Measurements from ENCODE around the gene APOC3. TPM values are rescaled to one million over a fixed set of nuclear protein-coding genes. Genes with fewer than 3 reads are reported as not detected.
"Not testable (repeated sequence)": the region's sequence is repeated elsewhere in the genome, so short reads cannot be mapped to it uniquely, and the experiment has no call there.

APOC3 gene
- total RNA-seq, 3 donors from 2014 or later = 0.82 to 4.0 (median 2.0) TPM

DNA sequence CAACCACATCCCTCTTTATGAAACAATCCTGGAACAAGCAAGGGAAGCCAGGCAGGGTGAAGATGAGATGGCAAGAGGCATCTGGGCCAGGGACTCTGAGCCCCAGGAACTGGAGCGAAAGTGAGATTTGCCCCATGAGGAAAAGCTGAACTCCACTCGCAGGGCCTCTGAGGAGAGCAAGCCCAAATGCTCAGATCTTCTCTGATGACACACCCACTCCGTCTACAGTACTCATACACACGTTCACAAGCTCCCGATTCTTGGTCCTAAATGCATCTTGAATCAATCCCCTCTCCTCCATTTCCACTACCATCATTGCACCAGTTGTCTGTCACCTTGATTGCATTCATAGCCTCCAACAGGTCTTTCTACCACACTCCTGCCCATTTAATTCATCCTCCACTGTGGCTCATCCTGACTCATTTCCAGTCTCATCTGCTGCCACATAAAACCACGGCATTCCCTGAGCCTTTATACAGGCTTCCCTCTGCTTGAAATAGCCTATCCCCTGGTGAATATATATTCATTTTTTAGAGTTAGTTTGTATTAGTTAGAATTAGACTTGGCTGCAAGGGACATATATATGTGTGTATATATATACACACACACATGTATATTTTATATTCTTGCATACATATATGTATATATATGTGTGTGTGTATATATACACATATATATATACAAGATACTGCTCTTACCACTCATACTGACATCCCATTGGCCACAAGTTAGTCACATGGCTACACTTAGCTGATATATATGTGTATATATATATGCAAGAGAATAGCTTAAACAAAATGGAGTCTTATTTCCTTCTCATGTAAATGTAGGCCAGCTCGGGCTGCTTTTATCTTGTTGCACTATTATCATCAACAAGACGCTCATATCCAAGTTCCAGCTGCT, 36.6 kb upstream of the APOC3 start:
- Mint-ChIP-seq H3K9me3 (no peaks in the 10 kb centered on the region), H3K4me3 (no peak overlapping the region), H3K4me1 (ENCODE audit: low read depth) (peaks cover 12% of the 10 kb centered on the region), H3K27me3 (ENCODE audit: low read depth) (no peaks in the 10 kb centered on the region), H3K36me3 (ENCODE audit: insufficient read depth) (no peaks in the 10 kb centered on the region)
- DNase-seq = no peak
- ATAC-seq = no peak

- H3K36me3 Mint-ChIP-seq (ENCODE audit: insufficient read depth) = no peaks in the 10 kb centered on the region
- peaks cover 6% of the 10 kb centered on the region for H3K4me1 Mint-ChIP-seq (ENCODE audit: low read depth)
- ATAC-seq (no peak), DNase-seq (no peak)
- H3K9me3 Mint-ChIP-seq = no peaks in the 10 kb centered on the region
- H3K27me3 Mint-ChIP-seq (ENCODE audit: low read depth) = no peaks in the 10 kb centered on the region
- no peak overlapping the region for H3K4me3 Mint-ChIP-seq
Observed at GRCh38 chr11:116793772-116794097, 36.0 kb upstream of the APOC3 start.

- no peak for DNase-seq
- ATAC-seq = no peak
- peaks cover 2% of the 10 kb centered on the region for H3K27me3 Mint-ChIP-seq (ENCODE audit: low read depth)
- peaks cover 6% of the 10 kb centered on the region for H3K4me1 Mint-ChIP-seq (ENCODE audit: low read depth)
- H3K9me3 Mint-ChIP-seq = no peaks in the 10 kb centered on the region
- no peak overlapping the region for H3K4me3 Mint-ChIP-seq
- no peaks in the 10 kb centered on the region for H3K36me3 Mint-ChIP-seq (ENCODE audit: insufficient read depth)
Observed at GRCh38 chr11:116794851-116795250, 34.9 kb upstream of the APOC3 start.

DNA sequence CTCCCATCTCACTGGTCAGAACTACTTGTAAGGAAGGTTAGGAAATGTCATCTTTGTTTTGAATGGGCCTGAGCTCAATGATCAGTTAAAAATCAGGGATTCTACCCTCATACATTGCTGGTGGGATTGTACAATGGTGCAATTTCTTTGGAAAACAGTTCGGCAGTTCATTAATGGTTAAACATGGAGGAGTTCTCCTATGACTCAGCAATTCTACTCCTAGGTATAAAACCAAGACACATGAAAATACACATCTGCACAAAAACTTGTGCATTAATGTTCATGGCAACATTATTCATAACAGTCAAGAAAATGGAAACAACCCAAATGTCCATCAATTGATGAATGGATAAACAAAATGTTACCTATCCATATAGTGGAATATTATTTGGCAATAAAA, 33.2 kb upstream of the APOC3 start:
- H3K36me3 Mint-ChIP-seq (ENCODE audit: insufficient read depth) = no peaks in the 10 kb centered on the region
- no peak overlapping the region for H3K4me3 Mint-ChIP-seq
- H3K27me3 Mint-ChIP-seq (ENCODE audit: low read depth) = peaks cover 2% of the 10 kb centered on the region
- DNase-seq = no peak
- H3K9me3 Mint-ChIP-seq = no peaks in the 10 kb centered on the region
- H3K4me1 Mint-ChIP-seq (ENCODE audit: low read depth) = no peaks in the 10 kb centered on the region
- no peak for ATAC-seq

DNA sequence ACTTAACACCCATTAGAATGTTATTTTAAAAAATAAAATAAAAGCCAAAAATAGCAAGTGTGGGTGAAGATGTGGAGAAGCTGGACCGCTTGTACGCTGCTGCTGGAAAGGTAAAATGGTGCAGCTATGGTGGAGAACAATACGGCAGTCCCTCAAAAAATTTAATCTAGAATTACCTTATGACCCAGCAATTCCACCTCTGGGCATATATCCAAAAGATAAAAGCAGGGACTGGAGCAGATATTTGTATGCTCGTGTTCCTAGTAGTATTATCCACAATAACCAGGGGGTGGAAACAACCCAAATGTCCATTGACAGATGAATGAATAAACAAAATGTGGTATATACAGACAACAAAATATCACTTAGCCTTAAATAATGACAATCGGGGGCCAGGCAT, 31.9 kb upstream of the APOC3 start:
- Mint-ChIP-seq H3K4me3 (no peak overlapping the region), H3K4me1 (ENCODE audit: low read depth) (no peaks in the 10 kb centered on the region), H3K9me3 (no peaks in the 10 kb centered on the region), H3K36me3 (ENCODE audit: insufficient read depth) (no peaks in the 10 kb centered on the region), H3K27me3 (ENCODE audit: low read depth) (peaks cover 2% of the 10 kb centered on the region)
- DNase-seq (no peak), ATAC-seq (no peak)

DNA sequence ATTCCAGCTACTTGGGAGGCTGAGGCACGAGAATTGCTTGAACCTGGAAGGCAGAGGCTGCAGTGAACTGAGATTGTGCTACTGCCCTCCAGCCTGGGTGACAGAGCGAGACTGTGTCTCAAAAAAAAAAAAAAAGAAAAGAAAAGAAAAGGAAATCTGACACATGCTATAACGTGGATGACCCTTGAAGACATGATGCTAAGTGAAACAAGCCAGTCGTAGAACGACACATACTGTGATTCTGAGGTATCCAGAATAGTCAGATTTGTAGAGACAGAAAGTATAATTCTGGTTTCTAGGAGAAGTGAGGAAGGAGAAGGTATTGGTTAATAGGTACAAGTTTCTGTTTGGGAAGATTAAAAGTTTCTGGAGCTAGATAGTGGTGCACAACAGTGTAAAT, 31.3 kb upstream of the APOC3 start:
- no peaks in the 10 kb centered on the region for H3K4me1 Mint-ChIP-seq (ENCODE audit: low read depth)
- H3K36me3 Mint-ChIP-seq (ENCODE audit: insufficient read depth) = no peaks in the 10 kb centered on the region
- DNase-seq = no peak
- no peak overlapping the region for H3K4me3 Mint-ChIP-seq
- no peak for ATAC-seq
- H3K9me3 Mint-ChIP-seq = no peaks in the 10 kb centered on the region
- H3K27me3 Mint-ChIP-seq (ENCODE audit: low read depth) = peaks cover 2% of the 10 kb centered on the region

- H3K4me3 Mint-ChIP-seq = no peak overlapping the region
- no peaks in the 10 kb centered on the region for H3K36me3 Mint-ChIP-seq (ENCODE audit: insufficient read depth)
- no peak for ATAC-seq
- no peaks in the 10 kb centered on the region for H3K4me1 Mint-ChIP-seq (ENCODE audit: low read depth)
- H3K27me3 Mint-ChIP-seq (ENCODE audit: low read depth) = peaks cover 4% of the 10 kb centered on the region
- DNase-seq = no peak
- no peaks in the 10 kb centered on the region for H3K9me3 Mint-ChIP-seq
Observed at GRCh38 chr11:116800610-116801009, 29.1 kb upstream of the APOC3 start.

DNA sequence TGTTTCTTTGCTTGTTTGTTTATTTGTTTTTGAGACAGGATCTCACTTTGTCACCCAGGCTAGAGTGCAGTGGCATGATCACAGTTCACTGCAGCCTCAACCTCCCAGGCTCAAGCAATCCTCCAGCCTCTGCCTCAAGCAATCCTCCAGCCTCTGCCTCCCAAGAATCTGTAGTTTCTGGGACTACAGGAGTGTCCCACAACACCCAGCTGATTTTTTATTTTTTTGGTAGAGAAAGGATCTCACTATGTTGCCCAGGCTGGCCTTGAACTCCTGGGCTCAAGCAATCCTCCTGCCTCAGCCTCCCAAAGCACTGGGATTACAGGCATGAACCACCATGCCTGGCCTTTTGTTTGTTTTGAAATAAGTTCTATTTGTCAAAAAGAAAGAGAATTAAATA, 28.0 kb upstream of the APOC3 start:
- not testable (repeated sequence) for H3K4me3 Mint-ChIP-seq; H3K9me3 Mint-ChIP-seq; H3K4me1 Mint-ChIP-seq (ENCODE audit: low read depth); H3K36me3 Mint-ChIP-seq (ENCODE audit: insufficient read depth); DNase-seq; H3K27me3 Mint-ChIP-seq (ENCODE audit: low read depth); ATAC-seq

- no peaks in the 10 kb centered on the region for H3K9me3 Mint-ChIP-seq
- ATAC-seq (no peak), DNase-seq (no peak)
- peaks cover 4% of the 10 kb centered on the region for H3K27me3 Mint-ChIP-seq (ENCODE audit: low read depth)
- H3K4me1 Mint-ChIP-seq (ENCODE audit: low read depth) = no peaks in the 10 kb centered on the region
- no peak overlapping the region for H3K4me3 Mint-ChIP-seq
- H3K36me3 Mint-ChIP-seq (ENCODE audit: insufficient read depth) = no peaks in the 10 kb centered on the region
Observed at GRCh38 chr11:116804001-116804400, 25.7 kb upstream of the APOC3 start.

DNA sequence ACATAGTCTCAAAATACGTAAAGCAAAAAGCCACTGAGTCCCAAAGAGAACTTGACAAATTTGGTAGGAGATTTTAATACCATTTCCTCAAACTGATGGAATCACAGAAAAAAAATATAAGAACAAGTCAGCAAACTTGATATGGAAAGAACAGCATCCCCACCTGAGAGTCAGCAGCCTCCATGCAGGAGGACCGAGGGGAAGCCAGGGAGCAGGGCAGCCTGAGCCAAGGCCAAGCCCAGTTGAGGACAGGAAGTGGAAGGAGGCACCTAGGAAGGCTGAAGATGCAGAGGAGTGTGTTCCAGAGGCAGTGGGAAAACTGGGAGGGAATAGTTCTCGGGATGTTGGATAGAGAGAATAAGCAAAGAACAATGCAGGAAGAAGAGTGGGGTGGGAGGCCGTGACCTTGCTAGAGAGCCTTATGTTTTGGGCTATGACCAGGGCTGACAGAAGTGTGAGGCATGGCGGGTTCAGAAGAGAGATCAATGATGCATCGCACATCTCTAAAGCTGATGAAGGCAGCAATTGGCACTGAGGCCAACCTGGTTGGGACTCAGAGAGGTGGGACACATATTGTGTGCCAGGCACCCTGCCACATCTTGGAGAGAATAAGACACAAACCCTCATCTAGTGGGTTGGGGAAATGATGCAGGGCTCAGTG, 22.0 kb upstream of the APOC3 start:
- Mint-ChIP-seq H3K4me1 (ENCODE audit: low read depth) (no peaks in the 10 kb centered on the region), H3K4me3 (no peak overlapping the region), H3K36me3 (ENCODE audit: insufficient read depth) (no peaks in the 10 kb centered on the region), H3K9me3 (no peaks in the 10 kb centered on the region), H3K27me3 (ENCODE audit: low read depth) (peaks cover 1% of the 10 kb centered on the region)
- DNase-seq (no peak), ATAC-seq (no peak)

DNA sequence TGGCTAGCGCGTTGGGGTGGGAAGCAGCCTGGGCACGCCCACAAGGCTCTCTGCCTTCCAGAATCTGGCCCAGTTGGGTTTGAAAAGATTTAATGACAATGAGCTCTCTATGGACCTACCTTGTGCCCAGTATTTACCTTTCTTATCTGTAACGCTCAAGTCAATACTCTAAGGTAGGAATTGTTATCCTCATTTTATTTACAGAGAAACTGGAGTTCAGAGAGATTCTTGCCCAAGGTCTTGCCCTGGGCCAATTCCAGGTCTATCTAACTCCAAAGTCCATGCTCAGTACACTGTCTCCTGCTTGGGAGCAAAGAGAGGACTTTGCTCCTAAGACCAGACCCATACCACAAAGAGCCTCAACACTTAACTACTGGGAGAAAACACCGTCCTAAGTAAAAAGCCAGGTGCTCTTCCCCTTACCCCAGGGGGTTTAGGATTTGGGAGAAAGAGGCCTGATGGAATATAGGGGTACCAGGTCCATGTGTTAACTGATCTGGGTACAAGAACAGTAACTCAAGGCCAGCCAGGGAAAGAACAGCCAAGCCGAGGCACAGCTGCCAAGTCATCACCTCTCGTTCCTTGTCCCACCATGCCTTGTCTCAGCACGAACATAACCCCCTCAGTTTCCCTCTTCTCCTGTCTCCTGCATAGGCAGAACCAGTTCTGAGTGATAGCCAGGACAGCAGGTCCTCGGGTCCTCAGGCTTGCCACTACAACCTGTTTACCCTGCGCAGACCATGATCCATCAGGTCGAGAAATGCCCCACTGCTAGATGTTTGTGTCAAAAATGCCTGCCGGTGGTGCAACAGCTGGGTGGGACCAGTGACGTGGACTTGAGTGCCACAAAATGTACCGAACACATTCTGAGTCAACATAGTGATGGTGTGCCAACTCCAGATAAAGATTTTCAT, 21.2 kb upstream of the APOC3 start:
- no peak for DNase-seq
- Mint-ChIP-seq H3K4me3 (no peak overlapping the region), H3K4me1 (ENCODE audit: low read depth) (no peaks in the 10 kb centered on the region), H3K36me3 (ENCODE audit: insufficient read depth) (no peaks in the 10 kb centered on the region), H3K9me3 (no peaks in the 10 kb centered on the region), H3K27me3 (ENCODE audit: low read depth) (peaks cover 1% of the 10 kb centered on the region)
- no peak for ATAC-seq

GRCh38 chr11:116811194-116811593, 18.5 kb upstream of the APOC3 start:
- no peaks in the 10 kb centered on the region for H3K36me3 Mint-ChIP-seq (ENCODE audit: insufficient read depth)
- ATAC-seq (no peak), DNase-seq (no peak)
- H3K4me1 Mint-ChIP-seq (ENCODE audit: low read depth) = no peaks in the 10 kb centered on the region
- no peaks in the 10 kb centered on the region for H3K27me3 Mint-ChIP-seq (ENCODE audit: low read depth)
- no peaks in the 10 kb centered on the region for H3K9me3 Mint-ChIP-seq
- H3K4me3 Mint-ChIP-seq = no peak overlapping the region

DNA sequence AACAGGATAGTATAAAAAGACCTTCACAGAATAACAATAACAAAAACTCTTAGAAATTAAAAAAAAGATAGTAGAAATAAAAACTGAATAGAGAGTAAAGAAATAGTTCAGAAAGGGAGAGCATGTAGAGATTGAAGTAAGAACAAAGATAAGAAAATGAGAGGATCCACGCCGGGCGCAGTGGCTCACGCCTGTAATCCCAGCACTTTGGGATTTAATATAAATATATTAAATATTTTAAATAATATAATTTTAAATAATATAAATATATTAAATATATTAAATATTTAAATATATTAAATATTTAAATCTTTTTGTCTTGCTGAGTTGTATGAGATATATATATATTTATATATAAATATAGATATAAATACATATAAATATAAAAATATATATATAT, 17.6 kb upstream of the APOC3 start:
- Mint-ChIP-seq H3K36me3 (ENCODE audit: insufficient read depth) (no peaks in the 10 kb centered on the region), H3K4me3 (no peak overlapping the region), H3K4me1 (ENCODE audit: low read depth) (no peaks in the 10 kb centered on the region), H3K27me3 (ENCODE audit: low read depth) (no peaks in the 10 kb centered on the region), H3K9me3 (no peaks in the 10 kb centered on the region)
- no peak for ATAC-seq
- no peak for DNase-seq

DNA sequence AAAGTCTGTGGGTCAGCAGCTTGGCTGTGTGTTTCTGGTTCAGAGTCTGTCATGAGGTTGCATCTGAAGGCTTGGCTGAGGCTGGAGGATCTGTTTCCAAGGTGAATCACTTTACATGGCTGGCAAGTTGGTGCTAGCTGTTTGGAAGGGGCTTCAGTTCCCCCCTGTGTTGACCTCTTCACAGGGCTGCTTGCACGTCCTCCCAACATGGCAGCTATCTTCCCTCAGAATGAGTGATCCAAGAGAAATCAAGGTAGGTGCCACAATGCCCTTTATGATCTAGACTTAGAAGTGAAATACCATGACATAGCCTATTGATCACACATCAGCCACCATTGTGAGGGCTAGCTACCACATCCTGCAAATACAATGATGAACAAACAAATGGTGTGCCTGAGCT, 16.5 kb upstream of the APOC3 start:
- Mint-ChIP-seq H3K4me3 (no peak overlapping the region), H3K4me1 (ENCODE audit: low read depth) (no peaks in the 10 kb centered on the region), H3K9me3 (no peaks in the 10 kb centered on the region), H3K36me3 (ENCODE audit: insufficient read depth) (no peaks in the 10 kb centered on the region), H3K27me3 (ENCODE audit: low read depth) (no peaks in the 10 kb centered on the region)
- ATAC-seq (no peak), DNase-seq (no peak)
